Fibroblast of the aortic adventitia (primary cell): ENCODE results near the gene POU2AF3. TPM values are rescaled to one million over a fixed set of nuclear protein-coding genes. Genes with fewer than 3 reads are reported as not detected.

ENCODE experiments used
- DNase-seq: peaks from one replicate; pipeline ENCODE4 v3.0.0-alpha.2; 2010; ENCODE audit warnings: low read depth
- H3K4me3 ChIP-seq: 2 replicates; pipeline ENCODE4 v1.5.1; 2011; ENCODE audit warnings: low read depth, mild to moderate bottlenecking, control low read depth, low read length, moderate library complexity
- CTCF ChIP-seq: IDR thresholded peaks from 2 replicates; pipeline ENCODE4 v1.5.1; 2011; ENCODE audit warnings: mild to moderate bottlenecking, low read length, control low read depth, inconsistent platforms; ENCODE audit not compliant: insufficient read depth
- total RNA-seq: library from RNA; depleted of rRNA; stranded (reverse); fragments of >200 nt; gene quantifications from 2 replicates; pipeline ENCODE4 v1.2.3, GENCODE V29; 2012; ENCODE audit warnings: low replicate concordance

The POU2AF3 gene
- total RNA-seq, 1 donor: 0.45 TPM

GRCh38 chr11:111352231-111352746 lies 53.9 kb downstream of the POU2AF3 start:
- H3K4me3 ChIP-seq: no peak overlapping the region
- TF ChIP-seq CTCF: no peak
- DNase-seq: no peak

- no peak overlapping the region for H3K4me3 ChIP-seq
- no peak for TF ChIP-seq CTCF
- no peak for DNase-seq
These were observed 54.8 kb downstream of the POU2AF3 start for GRCh38 chr11:111352935-111353710.

- TF ChIP-seq CTCF: no peak
- no peak for DNase-seq
- no peak overlapping the region for H3K4me3 ChIP-seq
These were observed 55.6 kb downstream of the POU2AF3 start for GRCh38 chr11:111353776-111354600.

GRCh38 chr11:111354601-111354891 lies 56.2 kb downstream of the POU2AF3 start:
- TF ChIP-seq CTCF: no peak
- no peak for DNase-seq
- H3K4me3 ChIP-seq: no peak overlapping the region

GRCh38 chr11:111355101-111355500 lies 56.8 kb downstream of the POU2AF3 start:
- TF ChIP-seq CTCF: no peak
- H3K4me3 ChIP-seq: no peak overlapping the region
- DNase-seq: no peak

GRCh38 chr11:111355956-111356659 lies 57.8 kb downstream of the POU2AF3 start:
- H3K4me3 ChIP-seq: no peak overlapping the region
- no peak for TF ChIP-seq CTCF
- DNase-seq: no peak
